Common myeloid progenitor, CD34-positive (primary cell): Measurements from ENCODE around the gene MYH9.

ENCODE experiments used
- CTCF ChIA-PET: fragments of 350-600 bp; sonication (Branson Sonifier 250); formaldehyde crosslinking; loops from one replicate; lab custom pipeline; 2021; ENCODE audit warnings: antibody characterized with exemption; lab: Charles Lee
- POLR2A ChIA-PET: fragments of 350-600 bp; sonication (Branson Sonifier 250); formaldehyde crosslinking; loops from one replicate; lab custom pipeline; 2021; ENCODE audit warnings: antibody characterized with exemption; lab: Charles Lee
- DNase-seq, 3 donors: peaks; one replicate each; pipeline versions ENCODE4 v3.0.0 to v3.0.0-alpha.2; 2013
- H3K27ac ChIP-seq, 2 experiments: 1 replicate in 1 of 2; 2 replicates in 1 of 2; pipeline ENCODE4 v1.7.0; 2013; ENCODE audit warnings: inconsistent platforms in 2 of 2, low read length in 2 of 2, mild to moderate bottlenecking in 2 of 2, low read depth in 1 of 2, moderate library complexity in 1 of 2; ENCODE audit not compliant: severe bottlenecking in 2 of 2, insufficient read depth in 1 of 2, poor library complexity in 1 of 2
- H3K27me3 ChIP-seq, 5 experiments: replicated peaks in 2 of 5; 1 replicate in 3 of 5; 2 replicates in 2 of 5; pipeline versions ENCODE4 v1.6.1 to v1.7.0; 2013; ENCODE audit warnings: low read length in 4 of 5, mild to moderate bottlenecking in 2 of 5, moderate library complexity in 2 of 5, inconsistent platforms in 1 of 5; ENCODE audit not compliant: insufficient read depth in 5 of 5, control insufficient read depth in 4 of 5
- H3K36me3 ChIP-seq, 4 experiments: 1 replicate in 2 of 4; 2 replicates in 2 of 4; pipeline versions ENCODE4 v1.6.1 to v1.7.0; 2013; ENCODE audit warnings: low read length in 3 of 4, control low read depth in 1 of 4, mild to moderate bottlenecking in 1 of 4; ENCODE audit not compliant: control insufficient read depth in 4 of 4, insufficient read depth in 4 of 4
- H3K4me1 ChIP-seq, 4 experiments: 1 replicate in 3 of 4; 2 replicates in 1 of 4; pipeline versions ENCODE4 v1.6.1 to v1.7.1; 2013; ENCODE audit warnings: low read length in 3 of 4, mild to moderate bottlenecking in 3 of 4, control low read depth in 1 of 4, inconsistent platforms in 1 of 4, moderate library complexity in 1 of 4; ENCODE audit not compliant: control insufficient read depth in 4 of 4, insufficient read depth in 4 of 4; ENCODE audit errors: control extremely low read depth in 1 of 4
- H3K4me3 ChIP-seq, 7 experiments: 1 replicate in 4 of 7; 2 replicates in 3 of 7; pipeline versions ENCODE4 v1.5.1 to v1.7.0; 2013; ENCODE audit warnings: mild to moderate bottlenecking in 7 of 7, low read length in 6 of 7, moderate library complexity in 6 of 7, inconsistent platforms in 2 of 7, low read depth in 2 of 7, control low read depth in 1 of 7; ENCODE audit not compliant: insufficient read depth in 4 of 7, control insufficient read depth in 1 of 7; ENCODE audit errors: extremely low read depth in 1 of 7
- H3K9me3 ChIP-seq, 5 experiments: 1 replicate in 4 of 5; 2 replicates in 1 of 5; pipeline versions ENCODE4 v1.6.1 to v1.7.1; 2013; ENCODE audit warnings: low read length in 4 of 5, mild to moderate bottlenecking in 2 of 5, inconsistent platforms in 1 of 5, low read depth in 1 of 5, moderate library complexity in 1 of 5; ENCODE audit not compliant: control insufficient read depth in 4 of 5, insufficient read depth in 2 of 5; ENCODE audit errors: control extremely low read depth in 1 of 5
- WGBS: methylation state at CpG from one replicate; pipeline ENCODE4 v1.1.5; 2013; ENCODE audit not compliant: insufficient coverage; 5-methylcytosine and 5-hydroxymethylcytosine counted together

The MYH9 gene

GRCh38 chr22:36329254-36330078, 58.3 kb downstream of the MYH9 start:
- Histone ChIP-seq H3K9me3 (no peaks in the 10 kb centered on the region), H3K4me3 (peak overlapping the region in 4 of 7 experiments; percentile 7 to 54 (median 42)), H3K36me3 (peaks cover 4 to 75% (median 35%) of the 10 kb centered on the region in 4 experiments), H3K27ac (peak overlapping the region; percentile 81 to 89), H3K27me3 (no peaks in the 10 kb centered on the region), H3K4me1 (peaks cover 27 to 73% (median 71%) of the 10 kb centered on the region in 4 experiments)
- POLR2A ChIA-PET = interaction anchor here (0.5 to 2.0 kb wide), 6 partner anchors 26 to 164 kb away, joined by 3 to 7 read pairs (median 3); no protein-coding TSS in a partner anchor
- peak; percentile 87 to 98 (median 97) for DNase-seq
- 24% methylated on average over 12 of the region's 24 CpGs for WGBS
- CTCF ChIA-PET = interaction anchor here (0.6 to 5.8 kb wide), 6 partner anchors 10 to 141 kb away, joined by 3 to 42 read pairs (median 4); no protein-coding TSS in a partner anchor

- H3K4me3 ChIP-seq = peak overlapping the region in 2 of 7 experiments; percentile 37 to 54
- DNase-seq = peak; percentile 39 to 85 (median 81)
- H3K36me3 ChIP-seq = peaks cover 6 to 75% (median 42%) of the 10 kb centered on the region in 4 experiments
- CTCF ChIA-PET = interaction anchor here (0.9 to 5.8 kb wide), 7 partner anchors 10 to 141 kb away, joined by 3 to 42 read pairs (median 4); no protein-coding TSS in a partner anchor
- 73% methylated on average over 16 of the region's 23 CpGs for WGBS
- peaks cover 25 to 66% (median 64%) of the 10 kb centered on the region in 4 experiments for H3K4me1 ChIP-seq
- no peaks in the 10 kb centered on the region for H3K27me3 ChIP-seq
- POLR2A ChIA-PET = interaction anchor here (0.6 to 2.0 kb wide), 5 partner anchors 26 to 165 kb away, joined by 3 to 7 read pairs (median 3); no protein-coding TSS in a partner anchor
- H3K9me3 ChIP-seq = no peaks in the 10 kb centered on the region
- peak overlapping the region; percentile 81 to 89 for H3K27ac ChIP-seq
Observed at GRCh38 chr22:36328635-36329253, 59.0 kb downstream of the MYH9 start.

- no peaks in the 10 kb centered on the region for H3K9me3 ChIP-seq
- no peak overlapping the region for H3K4me3 ChIP-seq
- ChIA-PET CTCF (interaction anchor here (1.0 to 5.8 kb wide), 8 partner anchors 9 to 160 kb away, joined by 3 to 42 read pairs (median 4); no protein-coding TSS in a partner anchor), POLR2A (interaction anchor here (0.6 to 2.0 kb wide), 3 partner anchors 20 to 166 kb away, joined by 3 to 7 read pairs (median 3); no protein-coding TSS in a partner anchor)
- peak overlapping the region; percentile 81 to 89 for H3K27ac ChIP-seq
- DNase-seq = peak in 1 of 3 donors; percentile 22
- peaks cover 18 to 59% (median 57%) of the 10 kb centered on the region in 4 experiments for H3K4me1 ChIP-seq
- no peaks in the 10 kb centered on the region for H3K27me3 ChIP-seq
- 89% methylated on average over 11 of the region's 13 CpGs for WGBS
- peaks cover 5 to 77% (median 46%) of the 10 kb centered on the region in 4 experiments for H3K36me3 ChIP-seq
Observed at GRCh38 chr22:36327922-36328551, 59.7 kb downstream of the MYH9 start.

GRCh38 chr22:36326178-36327161, 61.3 kb downstream of the MYH9 start:
- WGBS = 91% methylated on average over 19 of the region's 20 CpGs
- Histone ChIP-seq H3K9me3 (no peaks in the 10 kb centered on the region), H3K36me3 (peaks cover 6 to 91% (median 60%) of the 10 kb centered on the region in 4 experiments), H3K27me3 (no peaks in the 10 kb centered on the region), H3K4me3 (no peak overlapping the region), H3K27ac (peak overlapping the region in 1 of 2 experiments; percentile 89), H3K4me1 (peaks cover 15 to 43% (median 41%) of the 10 kb centered on the region in 4 experiments)
- no peak for DNase-seq
- ChIA-PET POLR2A (interaction anchor here (0.6 kb wide), 1 partner anchor 123 kb away, joined by 3 read pairs; no protein-coding TSS in a partner anchor), CTCF (interaction anchor here (0.6 to 5.8 kb wide), 9 partner anchors 11 to 153 kb away, joined by 3 to 42 read pairs (median 4); no protein-coding TSS in a partner anchor)

- ChIA-PET POLR2A (interaction anchor here (0.6 to 0.8 kb wide), 2 partner anchors 62 to 124 kb away, joined by 3 read pairs; partner anchors contain the start of gene MYH9), CTCF (interaction anchor here (1.2 to 5.8 kb wide), 5 partner anchors 23 to 145 kb away, joined by 3 to 42 read pairs (median 4); no protein-coding TSS in a partner anchor)
- Histone ChIP-seq H3K27me3 (no peaks in the 10 kb centered on the region), H3K27ac (no peak overlapping the region), H3K4me1 (peaks cover 13 to 33% (median 30%) of the 10 kb centered on the region in 4 experiments), H3K36me3 (peaks cover 12 to 93% (median 68%) of the 10 kb centered on the region in 4 experiments), H3K9me3 (no peaks in the 10 kb centered on the region), H3K4me3 (no peak overlapping the region)
- DNase-seq = no peak
- WGBS = 97% methylated on average over 26 of the region's 27 CpGs
Observed at GRCh38 chr22:36325154-36326031, 62.4 kb downstream of the MYH9 start.
